DND-41 (cell line): Measurements from ENCODE around the gene VPS8.

ENCODE experiments used
- ATAC-seq: fragments of 200-7000 bp; cut with Tn5 transposase; 3 replicates; pipeline ENCODE4 v1.9.1; 2021; ENCODE audit warnings: low read depth; ENCODE audit not compliant: insufficient read depth
- DNase-seq: peaks from one replicate; pipeline ENCODE4 v3.0.0-alpha.2; 2020
- H2AFZ ChIP-seq: 2 replicates; pipeline ENCODE4 v1.6.0; 2012; ENCODE audit warnings: low read depth, low read length
- H3K27ac ChIP-seq: 2 replicates; pipeline ENCODE4 v1.5.1; 2012; ENCODE audit warnings: low read length, inconsistent platforms
- H3K27me3 ChIP-seq: fragments of 200-600 bp; sonication (generic); 2 replicates; pipeline ENCODE4 v1.6.0; 2012; ENCODE audit warnings: low read length, mild to moderate bottlenecking, inconsistent platforms; ENCODE audit not compliant: insufficient read depth, poor library complexity
- H3K36me3 ChIP-seq: 2 replicates; pipeline ENCODE4 v1.5.1; 2012; ENCODE audit warnings: low read length, inconsistent platforms; ENCODE audit not compliant: insufficient read depth
- H3K4me1 ChIP-seq: 2 replicates; pipeline ENCODE4 v1.5.1; 2012; ENCODE audit warnings: mild to moderate bottlenecking, low read length; ENCODE audit not compliant: insufficient read depth
- H3K4me2 ChIP-seq: 2 replicates; pipeline ENCODE4 v1.6.0; 2012; ENCODE audit warnings: mild to moderate bottlenecking, moderate library complexity, low read length, inconsistent platforms; ENCODE audit not compliant: insufficient read depth
- H3K4me3 ChIP-seq, 2 experiments: fragments of 200-600 bp in 1 of 2; shearing (Covaris generic) in 1 of 2; 2 replicates each; pipeline ENCODE4 v1.5.1; 2012 to 2016; ENCODE audit warnings: inconsistent platforms in 2 of 2, low read length in 2 of 2, mild to moderate bottlenecking in 2 of 2, low read depth in 1 of 2, moderate library complexity in 1 of 2
- H3K79me2 ChIP-seq: 2 replicates; pipeline ENCODE4 v1.6.0; 2012; ENCODE audit warnings: low read length, inconsistent platforms; ENCODE audit not compliant: insufficient read depth
- H3K9ac ChIP-seq: 2 replicates; pipeline ENCODE4 v1.6.0; 2012; ENCODE audit warnings: low read depth, mild to moderate bottlenecking, inconsistent platforms, low read length, moderate library complexity
- H3K9me3 ChIP-seq: 2 replicates; pipeline ENCODE4 v1.5.1; 2012; ENCODE audit warnings: low read length, moderate library complexity, mild to moderate bottlenecking, inconsistent platforms; ENCODE audit not compliant: insufficient read depth, severe bottlenecking
- H4K20me1 ChIP-seq: 2 replicates; pipeline ENCODE4 v1.6.0; 2012; ENCODE audit warnings: low read length; ENCODE audit not compliant: insufficient read depth
- CTCF ChIP-seq: IDR thresholded peaks from 2 replicates; pipeline ENCODE4 v1.5.1; 2012; ENCODE audit warnings: borderline replicate concordance, low read length, moderate library complexity, mild to moderate bottlenecking; ENCODE audit not compliant: poor library complexity, severe bottlenecking; ENCODE audit errors: extremely low read depth
- EZH2 ChIP-seq: IDR thresholded peaks from 3 replicates; pipeline ENCODE4 v1.6.1; 2012; ENCODE audit warnings: borderline replicate concordance, low read depth, mild to moderate bottlenecking, moderate library complexity, low read length, inconsistent platforms; ENCODE audit not compliant: severe bottlenecking

Gene VPS8

DNA sequence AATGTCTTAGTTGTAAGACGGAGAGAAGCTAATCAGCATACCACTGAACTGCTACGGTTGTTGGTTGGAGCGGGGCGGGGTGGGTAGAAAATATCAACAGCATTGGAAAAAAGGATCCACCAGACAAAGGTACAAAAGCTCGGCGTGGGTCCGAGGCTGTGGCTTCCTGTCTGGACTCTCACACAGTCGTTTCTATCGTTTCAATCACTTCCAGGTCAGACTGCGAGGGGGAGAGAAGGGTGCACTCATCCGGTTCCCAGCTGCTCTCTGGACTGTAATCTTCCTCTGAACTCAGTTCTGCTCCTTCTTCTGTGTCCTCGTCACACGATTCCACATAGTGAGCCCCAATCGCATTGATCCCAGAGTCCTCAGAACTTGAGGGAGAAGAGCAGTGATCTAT is 270.9 kb downstream of the VPS8 start:
- H3K36me3 ChIP-seq: no peaks in the 10 kb centered on the region
- no peak for TF ChIP-seq CTCF
- TF ChIP-seq EZH2: no peak
- no peak for DNase-seq
- no peaks in the 10 kb centered on the region for H3K79me2 ChIP-seq
- H3K4me3 ChIP-seq: no peak overlapping the region
- H3K4me1 ChIP-seq: no peaks in the 10 kb centered on the region
- H3K9ac ChIP-seq: no peak overlapping the region
- no peak overlapping the region for H2AFZ ChIP-seq
- ATAC-seq: no peak
- H3K9me3 ChIP-seq: no peaks in the 10 kb centered on the region
- no peaks in the 10 kb centered on the region for H4K20me1 ChIP-seq
- no peak overlapping the region for H3K4me2 ChIP-seq
- H3K27ac ChIP-seq: no peak overlapping the region
- H3K27me3 ChIP-seq: peaks cover 10% of the 10 kb centered on the region

DNA sequence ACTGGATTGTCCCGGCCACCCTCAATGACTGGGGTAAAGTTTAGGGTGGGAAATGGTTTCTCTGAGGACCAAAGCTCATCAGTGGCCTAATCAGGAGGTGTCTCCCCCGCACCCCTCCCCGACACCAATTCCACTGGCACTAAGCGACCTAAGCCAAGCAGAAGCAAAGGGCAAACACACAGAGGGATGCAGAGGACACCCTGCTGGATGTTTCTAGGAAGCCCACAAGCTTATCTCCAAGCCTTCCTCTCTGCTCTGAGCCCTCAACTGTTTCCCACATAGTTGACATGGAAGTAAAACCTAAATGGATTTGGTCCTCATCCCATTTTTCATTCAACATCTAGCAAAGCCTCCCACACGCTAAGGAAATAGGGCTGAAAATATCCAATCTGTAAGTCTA is 272.4 kb downstream of the VPS8 start:
- no peak overlapping the region for H3K9ac ChIP-seq
- H2AFZ ChIP-seq: no peak overlapping the region
- H3K36me3 ChIP-seq: no peaks in the 10 kb centered on the region
- H3K4me3 ChIP-seq: no peak overlapping the region
- no peaks in the 10 kb centered on the region for H3K4me1 ChIP-seq
- H3K27me3 ChIP-seq: peaks cover 10% of the 10 kb centered on the region
- no peaks in the 10 kb centered on the region for H3K79me2 ChIP-seq
- TF ChIP-seq CTCF (no peak), EZH2 (no peak)
- no peak for ATAC-seq
- no peaks in the 10 kb centered on the region for H3K9me3 ChIP-seq
- H3K27ac ChIP-seq: no peak overlapping the region
- no peaks in the 10 kb centered on the region for H4K20me1 ChIP-seq
- no peak overlapping the region for H3K4me2 ChIP-seq
- DNase-seq: no peak

GRCh38 chr3:185084901-185085300 is 272.9 kb downstream of the VPS8 start:
- no peak for ATAC-seq

More at GRCh38 chr3:185084901-185085300, 272.9 kb downstream of the VPS8 start:
- TF ChIP-seq EZH2 (no peak), CTCF (no peak)
- no peaks in the 10 kb centered on the region for H3K9me3 ChIP-seq
- no peak for DNase-seq
- H3K4me1 ChIP-seq: no peaks in the 10 kb centered on the region
- no peak overlapping the region for H3K27ac ChIP-seq
- peaks cover 10% of the 10 kb centered on the region for H3K27me3 ChIP-seq
- no peaks in the 10 kb centered on the region for H4K20me1 ChIP-seq
- H3K4me3 ChIP-seq: no peak overlapping the region
- no peaks in the 10 kb centered on the region for H3K36me3 ChIP-seq
- H3K9ac ChIP-seq: no peak overlapping the region
- no peak overlapping the region for H2AFZ ChIP-seq
- no peaks in the 10 kb centered on the region for H3K79me2 ChIP-seq
- no peak overlapping the region for H3K4me2 ChIP-seq
